Measurements from ENCODE around the gene DELE1. TPM values are rescaled to one million over a fixed set of nuclear protein-coding genes. Genes with fewer than 3 reads are reported as not detected.

Gene DELE1
- total RNA-seq, 1 experiment from 2014 or later: 81.5 TPM

- TF ChIP-seq, protein P1, sequence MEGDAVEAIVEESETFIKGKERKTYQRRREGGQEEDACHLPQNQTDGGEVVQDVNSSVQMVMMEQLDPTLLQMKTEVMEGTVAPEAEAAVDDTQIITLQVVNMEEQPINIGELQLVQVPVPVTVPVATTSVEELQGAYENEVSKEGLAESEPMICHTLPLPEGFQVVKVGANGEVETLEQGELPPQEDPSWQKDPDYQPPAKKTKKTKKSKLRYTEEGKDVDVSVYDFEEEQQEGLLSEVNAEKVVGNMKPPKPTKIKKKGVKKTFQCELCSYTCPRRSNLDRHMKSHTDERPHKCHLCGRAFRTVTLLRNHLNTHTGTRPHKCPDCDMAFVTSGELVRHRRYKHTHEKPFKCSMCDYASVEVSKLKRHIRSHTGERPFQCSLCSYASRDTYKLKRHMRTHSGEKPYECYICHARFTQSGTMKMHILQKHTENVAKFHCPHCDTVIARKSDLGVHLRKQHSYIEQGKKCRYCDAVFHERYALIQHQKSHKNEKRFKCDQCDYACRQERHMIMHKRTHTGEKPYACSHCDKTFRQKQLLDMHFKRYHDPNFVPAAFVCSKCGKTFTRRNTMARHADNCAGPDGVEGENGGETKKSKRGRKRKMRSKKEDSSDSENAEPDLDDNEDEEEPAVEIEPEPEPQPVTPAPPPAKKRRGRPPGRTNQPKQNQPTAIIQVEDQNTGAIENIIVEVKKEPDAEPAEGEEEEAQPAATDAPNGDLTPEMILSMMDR (IDR thresholded peaks at IDR 0.05): no peak
- TF ChIP-seq MLX (CRISPR knock-in tag; IDR thresholded peaks at IDR 0.05) (no peak), TP53 (CRISPR knock-in tag; IDR thresholded peaks at IDR 0.05) (peak; percentile 65; the same call in 1 of the 2 replicates), CDX4 (CRISPR knock-in tag; IDR thresholded peaks at IDR 0.05; ENCODE audit: borderline replicate concordance) (no peak), E2F1 (CRISPR knock-in tag; IDR thresholded peaks at IDR 0.05) (no peak), NR2C2 (CRISPR knock-in tag; IDR thresholded peaks at IDR 0.05) (no peak), ZNF425 (CRISPR knock-in tag; conservative IDR thresholded peaks at IDR 0.05) (no peak), TEAD1 (CRISPR knock-in tag; IDR thresholded peaks at IDR 0.05) (peak; percentile 78), ZNF671 (CRISPR knock-in tag; IDR thresholded peaks at IDR 0.05) (no peak), RORB (CRISPR knock-in tag; IDR thresholded peaks at IDR 0.05) (no peak), FOXP1 (CRISPR knock-in tag; IDR thresholded peaks at IDR 0.05; ENCODE audit: borderline replicate concordance) (no peak), SP1 (CRISPR knock-in tag; conservative IDR thresholded peaks at IDR 0.05) (0 out of 2 replicates have a peak, but pooled peaks have one; percentile 46), SOX15 (CRISPR knock-in tag; IDR thresholded peaks at IDR 0.05) (no peak), NFATC4 (CRISPR knock-in tag; IDR thresholded peaks at IDR 0.05) (no peak), KAT7 (CRISPR knock-in tag; IDR thresholded peaks at IDR 0.05; ENCODE audit: borderline replicate concordance) (peak; percentile 11; the same call in 1 of the 2 replicates), ETV6 (CRISPR knock-in tag; IDR thresholded peaks at IDR 0.05) (peak; percentile 20; the same call in 1 of the 2 replicates), ZNF232 (CRISPR knock-in tag; IDR thresholded peaks at IDR 0.05) (no peak), NFYB (CRISPR knock-in tag; conservative IDR thresholded peaks at IDR 0.05; ENCODE audit: low read depth) (no peak), ZNF317 (CRISPR knock-in tag; IDR thresholded peaks at IDR 0.05; ENCODE audit: borderline replicate concordance, low read depth) (no peak), ZNF263 (CRISPR knock-in tag; IDR thresholded peaks at IDR 0.05; ENCODE audit: low read depth) (peak; percentile 25; the same call in 1 of the 2 replicates), GRHL2 (CRISPR knock-in tag; IDR thresholded peaks at IDR 0.05; ENCODE audit: insufficient replicate concordance, severe bottlenecking) (no peak), ZBTB43 (CRISPR knock-in tag; IDR thresholded peaks at IDR 0.05) (peak; percentile 22)
- TF ChIP-seq, protein P2, sequence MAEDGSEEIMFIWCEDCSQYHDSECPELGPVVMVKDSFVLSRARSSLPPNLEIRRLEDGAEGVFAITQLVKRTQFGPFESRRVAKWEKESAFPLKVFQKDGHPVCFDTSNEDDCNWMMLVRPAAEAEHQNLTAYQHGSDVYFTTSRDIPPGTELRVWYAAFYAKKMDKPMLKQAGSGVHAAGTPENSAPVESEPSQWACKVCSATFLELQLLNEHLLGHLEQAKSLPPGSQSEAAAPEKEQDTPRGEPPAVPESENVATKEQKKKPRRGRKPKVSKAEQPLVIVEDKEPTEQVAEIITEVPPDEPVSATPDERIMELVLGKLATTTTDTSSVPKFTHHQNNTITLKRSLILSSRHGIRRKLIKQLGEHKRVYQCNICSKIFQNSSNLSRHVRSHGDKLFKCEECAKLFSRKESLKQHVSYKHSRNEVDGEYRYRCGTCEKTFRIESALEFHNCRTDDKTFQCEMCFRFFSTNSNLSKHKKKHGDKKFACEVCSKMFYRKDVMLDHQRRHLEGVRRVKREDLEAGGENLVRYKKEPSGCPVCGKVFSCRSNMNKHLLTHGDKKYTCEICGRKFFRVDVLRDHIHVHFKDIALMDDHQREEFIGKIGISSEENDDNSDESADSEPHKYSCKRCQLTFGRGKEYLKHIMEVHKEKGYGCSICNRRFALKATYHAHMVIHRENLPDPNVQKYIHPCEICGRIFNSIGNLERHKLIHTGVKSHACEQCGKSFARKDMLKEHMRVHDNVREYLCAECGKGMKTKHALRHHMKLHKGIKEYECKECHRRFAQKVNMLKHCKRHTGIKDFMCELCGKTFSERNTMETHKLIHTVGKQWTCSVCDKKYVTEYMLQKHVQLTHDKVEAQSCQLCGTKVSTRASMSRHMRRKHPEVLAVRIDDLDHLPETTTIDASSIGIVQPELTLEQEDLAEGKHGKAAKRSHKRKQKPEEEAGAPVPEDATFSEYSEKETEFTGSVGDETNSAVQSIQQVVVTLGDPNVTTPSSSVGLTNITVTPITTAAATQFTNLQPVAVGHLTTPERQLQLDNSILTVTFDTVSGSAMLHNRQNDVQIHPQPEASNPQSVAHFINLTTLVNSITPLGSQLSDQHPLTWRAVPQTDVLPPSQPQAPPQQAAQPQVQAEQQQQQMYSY (CRISPR knock-in tag; IDR thresholded peaks at IDR 0.05): no peak
- TF ChIP-seq, protein P3, sequence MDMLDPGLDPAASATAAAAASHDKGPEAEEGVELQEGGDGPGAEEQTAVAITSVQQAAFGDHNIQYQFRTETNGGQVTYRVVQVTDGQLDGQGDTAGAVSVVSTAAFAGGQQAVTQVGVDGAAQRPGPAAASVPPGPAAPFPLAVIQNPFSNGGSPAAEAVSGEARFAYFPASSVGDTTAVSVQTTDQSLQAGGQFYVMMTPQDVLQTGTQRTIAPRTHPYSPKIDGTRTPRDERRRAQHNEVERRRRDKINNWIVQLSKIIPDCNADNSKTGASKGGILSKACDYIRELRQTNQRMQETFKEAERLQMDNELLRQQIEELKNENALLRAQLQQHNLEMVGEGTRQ (CRISPR knock-in tag; IDR thresholded peaks at IDR 0.05): no peak; the same call in 1 of the 2 replicates
- TF ChIP-seq, protein P4, sequence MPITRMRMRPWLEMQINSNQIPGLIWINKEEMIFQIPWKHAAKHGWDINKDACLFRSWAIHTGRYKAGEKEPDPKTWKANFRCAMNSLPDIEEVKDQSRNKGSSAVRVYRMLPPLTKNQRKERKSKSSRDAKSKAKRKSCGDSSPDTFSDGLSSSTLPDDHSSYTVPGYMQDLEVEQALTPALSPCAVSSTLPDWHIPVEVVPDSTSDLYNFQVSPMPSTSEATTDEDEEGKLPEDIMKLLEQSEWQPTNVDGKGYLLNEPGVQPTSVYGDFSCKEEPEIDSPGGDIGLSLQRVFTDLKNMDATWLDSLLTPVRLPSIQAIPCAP (CRISPR knock-in tag; IDR thresholded peaks at IDR 0.05): no peak
Observed at GRCh38 chr5:141875795-141876627, 47.7 kb upstream of the DELE1 start (continued).
